DMS 273 (cell line): ENCODE measurements around the gene CPAMD8.
"Not testable (repeated sequence)": the region's sequence is repeated elsewhere in the genome, so short reads cannot be mapped to it uniquely, and the experiment has no call there.

Source experiments
- DNase-seq: peaks from one replicate; lab custom pipeline; 2025; ENCODE audit not compliant: unreplicated experiment; lab: John Stamatoyannopoulos, UW

Gene CPAMD8

DNA sequence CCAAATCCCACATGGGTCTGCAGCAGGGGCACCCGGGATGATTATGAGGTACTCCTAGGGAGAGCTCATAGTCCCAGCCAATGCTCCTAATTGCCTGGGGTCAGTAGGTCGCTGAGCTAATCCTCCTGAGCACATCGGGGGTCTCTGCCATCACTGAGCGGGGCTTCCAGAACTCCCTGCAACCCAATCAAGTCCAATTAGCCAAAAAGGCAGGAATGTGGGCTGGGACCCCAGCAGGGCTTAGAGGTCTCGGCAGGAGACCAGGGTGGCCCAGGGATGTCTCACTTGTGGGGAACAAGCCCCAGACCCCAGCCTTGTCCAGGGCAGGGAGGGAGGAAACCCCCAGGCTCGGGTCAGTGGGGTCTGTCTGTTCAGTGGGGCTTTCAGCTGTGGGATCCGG, 17.1 kb upstream of the CPAMD8 start:
- DNase-seq: no peak

DNA sequence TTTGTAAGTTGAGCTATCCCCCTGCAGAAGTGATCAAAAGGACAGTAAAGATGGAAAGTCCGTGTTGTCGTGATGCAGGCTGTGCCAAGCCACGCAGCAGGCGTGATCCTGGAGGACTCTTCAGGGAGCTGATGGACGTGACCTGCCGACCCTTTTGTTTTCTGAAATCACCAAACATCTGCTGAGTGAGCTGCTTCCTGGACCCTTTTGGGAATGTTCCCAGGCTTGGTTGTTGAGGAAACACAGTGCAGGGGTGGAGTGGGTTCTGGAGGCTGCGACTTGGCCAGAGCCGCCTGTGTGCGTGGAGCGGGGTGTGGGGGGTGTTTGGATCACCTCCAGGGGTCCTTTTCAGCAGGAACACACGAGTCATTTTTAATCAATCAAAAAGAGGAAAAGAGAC, 15.4 kb upstream of the CPAMD8 start:
- no peak for DNase-seq

DNA sequence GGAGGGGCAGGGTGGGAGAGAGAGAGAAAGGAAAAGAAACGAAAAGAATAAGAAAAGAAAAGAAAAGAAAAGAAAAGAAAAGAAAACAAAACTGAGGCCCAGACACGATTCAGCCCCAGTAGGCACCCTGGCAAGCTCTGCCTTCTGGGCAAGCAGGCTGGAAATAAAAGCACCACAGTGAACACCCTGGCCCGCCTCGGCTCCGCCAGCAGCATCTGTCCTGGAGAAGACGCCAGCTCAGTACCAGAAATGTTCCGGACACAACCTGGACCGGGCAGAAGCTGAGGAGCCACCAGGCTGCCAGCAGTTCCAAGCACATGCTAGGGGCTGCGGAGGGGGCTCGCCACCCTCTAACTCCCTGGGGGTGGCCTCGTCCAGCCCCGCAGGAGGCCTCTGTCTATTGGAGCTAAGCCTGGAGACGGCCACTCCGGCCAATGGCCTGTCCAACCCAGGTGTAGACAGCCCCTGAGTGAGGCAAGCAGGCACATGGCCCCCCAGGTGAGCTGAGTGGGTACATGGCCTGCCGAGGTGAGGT, 11.4 kb upstream of the CPAMD8 start:
- DNase-seq: peak; percentile 51

DNA sequence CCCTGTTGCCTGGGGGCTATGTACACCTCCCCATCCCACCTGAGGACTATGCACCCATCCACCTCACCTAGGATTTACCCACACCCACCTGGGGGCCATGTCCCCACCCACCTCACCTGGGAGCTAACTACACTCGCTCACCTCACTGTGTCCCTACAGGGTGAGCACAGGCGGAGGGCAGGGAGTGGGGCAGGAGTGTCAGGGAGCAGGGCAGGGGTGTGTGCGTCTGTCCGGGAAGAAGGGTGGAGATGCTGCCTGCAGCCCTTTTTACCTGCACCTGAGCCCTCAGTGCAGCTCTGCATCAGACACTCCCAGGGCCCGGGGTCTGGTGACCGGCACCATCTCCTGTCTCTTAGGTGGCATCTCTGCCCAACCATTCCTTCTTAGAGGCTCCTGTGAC, 10.6 kb upstream of the CPAMD8 start:
- DNase-seq: no peak

DNA sequence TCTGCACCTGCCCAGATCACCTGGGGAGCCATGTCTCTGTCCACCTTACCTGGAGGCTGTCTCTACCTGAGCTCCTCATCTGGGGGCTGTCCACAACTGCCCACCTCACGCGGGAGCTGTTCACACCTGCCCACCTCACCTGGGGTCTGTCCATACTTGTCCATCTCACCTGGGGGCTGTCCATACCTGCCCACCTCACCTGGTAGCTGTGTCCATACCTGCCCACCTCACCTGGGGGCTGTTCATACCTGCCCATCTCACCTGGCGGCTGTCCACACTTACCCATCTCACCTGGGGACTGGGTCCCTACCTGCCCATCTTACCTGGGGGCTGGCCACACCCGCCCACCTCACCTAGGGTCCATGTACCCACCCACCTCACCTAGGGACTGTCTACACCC, 10.0 kb upstream of the CPAMD8 start:
- no peak for DNase-seq

DNA sequence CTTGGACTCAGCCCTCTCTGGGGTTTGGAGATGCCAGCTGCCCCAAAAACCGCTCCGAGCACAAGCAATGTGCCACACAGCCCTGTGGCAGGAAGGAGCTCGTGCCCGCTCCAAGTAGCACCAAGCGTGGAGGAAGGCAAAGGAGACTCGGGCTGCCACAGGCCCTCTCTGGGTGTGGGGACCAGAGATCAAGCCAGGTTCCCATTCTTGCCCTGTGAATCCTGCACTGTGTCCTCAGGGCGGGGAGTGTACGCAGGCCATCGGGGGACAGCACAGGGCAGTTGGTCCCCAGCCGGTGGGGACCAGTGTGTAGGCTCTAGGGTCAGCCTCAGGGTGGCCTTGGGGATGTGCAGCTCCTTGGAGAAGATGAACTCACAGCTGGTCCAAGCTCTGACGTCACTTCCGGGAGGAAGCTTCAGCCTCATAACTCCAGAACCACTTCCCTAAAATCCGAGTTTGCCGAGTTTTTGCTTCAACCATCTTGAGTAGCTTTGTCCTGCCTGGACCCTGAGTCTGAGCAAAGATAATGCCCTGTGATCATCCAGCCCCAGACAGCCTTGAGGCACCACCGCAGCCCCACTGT, 9.3 kb upstream of the CPAMD8 start:
- no peak for DNase-seq

DNA sequence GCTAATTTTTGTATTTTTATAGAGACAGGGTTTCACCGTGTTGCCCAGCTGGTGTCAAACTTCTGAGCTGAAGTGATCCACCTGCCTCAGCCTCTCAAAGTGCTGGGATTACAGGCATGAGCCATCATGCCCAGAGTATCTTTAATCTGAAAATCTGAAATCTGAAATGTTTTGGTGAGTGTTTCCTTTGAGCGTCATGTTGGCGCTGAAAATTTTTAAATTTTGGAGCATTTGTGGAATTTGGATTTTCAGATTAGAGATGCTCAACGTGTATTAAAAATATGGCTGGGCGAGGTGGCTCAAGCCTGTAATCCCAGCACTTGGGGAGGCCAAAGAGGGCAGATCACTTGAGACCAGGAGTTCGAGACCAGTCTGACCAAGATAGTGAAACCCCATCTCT, 5.1 kb upstream of the CPAMD8 start:
- no peak for DNase-seq

DNA sequence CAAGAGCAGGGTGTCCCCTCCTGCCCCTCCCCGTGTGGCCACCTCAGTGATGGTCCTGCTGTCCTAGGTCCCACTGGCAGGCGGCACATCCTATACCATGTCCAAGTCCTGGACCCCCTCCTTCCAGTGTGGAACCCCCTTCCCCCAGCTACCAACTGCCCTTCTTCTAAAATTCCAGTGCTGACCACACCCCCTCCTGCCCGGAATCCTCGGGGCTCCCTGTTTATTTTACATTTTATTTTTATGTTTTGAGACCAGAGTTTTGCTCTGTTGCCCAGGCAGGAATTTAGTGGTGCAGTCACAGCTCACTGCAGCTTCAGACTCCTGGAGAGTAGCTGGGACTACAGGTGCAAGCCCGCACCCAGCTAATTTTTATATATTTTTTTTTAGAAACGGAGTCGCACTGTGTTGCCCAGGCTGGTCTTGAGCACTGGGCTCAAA, 945 bp upstream of the CPAMD8 start:
- DNase-seq: no peak

DNA sequence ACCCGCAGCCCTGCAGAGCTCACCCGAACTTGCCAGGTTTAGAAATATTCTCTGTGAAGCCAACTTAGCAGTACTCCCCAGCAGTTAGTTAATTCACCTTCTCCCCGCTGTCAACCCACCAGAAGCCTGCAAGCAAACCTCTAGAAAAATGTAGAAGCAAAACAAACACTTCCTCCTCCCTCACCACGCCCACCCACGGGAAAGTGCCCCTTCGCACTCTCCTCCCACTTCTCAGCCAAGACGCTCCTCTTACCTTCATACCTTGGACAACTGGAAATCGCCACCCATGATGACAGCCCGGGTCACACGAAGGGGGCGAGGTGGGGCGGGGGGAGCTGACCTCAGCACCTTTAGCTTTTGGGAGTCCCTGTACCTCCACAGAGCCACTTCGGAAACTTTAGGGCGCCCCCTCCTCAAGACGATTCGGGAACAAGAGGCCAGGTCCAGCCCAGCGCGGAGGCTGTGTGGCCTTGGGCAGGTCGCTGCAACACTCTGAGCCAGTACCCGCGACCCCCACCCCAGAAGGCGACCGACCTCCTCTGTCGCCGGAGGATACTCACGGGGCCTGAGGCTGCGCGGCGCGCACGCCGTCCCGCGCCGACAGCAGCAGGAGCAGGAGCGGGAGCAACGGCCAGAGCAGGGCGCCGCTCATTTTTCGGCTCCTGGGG, 485 bp downstream of the CPAMD8 start:
- DNase-seq: peak; percentile 24

DNA sequence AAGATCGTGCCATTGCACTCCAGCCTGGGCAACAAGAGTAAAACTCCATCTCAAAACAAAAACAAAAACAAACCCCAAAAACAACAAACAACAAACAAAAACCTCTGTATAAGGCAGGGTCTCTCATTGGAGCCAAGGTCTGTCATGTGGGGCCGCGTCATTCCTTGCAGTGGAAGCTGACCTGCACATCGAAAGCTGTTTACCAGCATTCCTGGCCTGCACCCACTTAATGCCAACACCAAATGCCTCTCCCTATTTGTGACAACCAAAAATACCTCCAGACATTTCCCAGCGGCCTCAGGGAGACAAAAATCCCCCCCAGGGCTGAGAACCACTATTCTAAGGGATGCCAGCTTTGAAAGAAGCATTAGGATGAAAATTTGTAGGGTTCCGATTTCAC, 1.2 kb downstream of the CPAMD8 start:
- DNase-seq: no peak

DNA sequence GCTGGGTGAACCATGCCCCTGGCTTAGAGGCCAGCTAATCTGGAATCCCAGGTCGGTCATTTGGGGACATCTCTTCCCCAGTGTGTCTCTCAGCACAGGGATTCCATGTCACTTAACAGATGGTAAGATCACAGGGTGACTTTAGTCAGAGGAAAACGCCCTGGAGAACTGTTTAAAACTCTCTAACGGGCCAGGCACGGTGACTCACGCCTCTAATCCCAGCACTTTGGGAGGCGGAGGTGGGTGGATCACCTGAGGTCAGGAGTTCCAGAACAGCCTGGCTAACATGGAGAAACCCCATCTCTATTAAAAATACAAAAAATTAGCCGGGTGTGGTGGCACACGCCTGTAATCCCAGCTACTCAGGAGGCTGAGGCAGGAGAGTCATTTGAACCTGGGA, 1.7 kb downstream of the CPAMD8 start:
- DNase-seq: not testable (repeated sequence)

DNA sequence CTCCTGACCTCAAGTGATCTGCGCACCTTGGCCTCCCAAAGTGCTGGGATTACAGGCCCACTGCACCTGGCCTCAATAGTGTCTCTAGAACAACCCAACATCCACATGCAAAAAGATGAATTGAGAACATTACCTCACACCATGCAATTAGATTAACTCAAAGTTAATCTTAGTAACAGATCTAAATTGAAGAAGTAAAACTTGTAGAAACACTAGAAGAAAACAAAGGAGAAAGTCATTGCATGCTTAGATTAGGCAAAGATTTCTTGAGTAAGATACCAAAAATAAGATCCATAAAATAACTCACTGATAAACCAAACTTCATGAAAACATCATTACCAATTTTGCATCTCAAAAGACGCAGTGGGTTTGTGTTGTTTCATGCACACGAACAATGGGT, 2.8 kb downstream of the CPAMD8 start:
- no peak for DNase-seq

DNA sequence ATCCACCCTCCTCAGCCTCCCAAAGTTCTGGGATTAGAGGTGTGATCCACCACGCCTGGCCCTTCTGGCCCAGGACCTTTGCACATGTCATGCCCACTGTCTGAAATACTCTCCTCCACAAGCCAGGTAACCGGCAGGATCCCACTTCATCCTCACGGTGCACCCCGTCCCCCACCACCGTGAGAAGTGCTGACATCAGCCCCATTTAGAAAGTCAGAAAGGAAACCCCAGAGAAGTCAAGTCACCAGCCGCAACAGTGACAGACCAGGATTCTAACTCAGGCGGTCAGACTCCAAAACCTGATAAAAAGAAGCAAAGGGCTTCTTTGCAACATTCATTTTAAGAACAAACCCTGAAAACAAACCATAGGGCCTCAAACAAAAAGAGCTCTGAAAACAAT, 3.9 kb downstream of the CPAMD8 start:
- no peak for DNase-seq

DNA sequence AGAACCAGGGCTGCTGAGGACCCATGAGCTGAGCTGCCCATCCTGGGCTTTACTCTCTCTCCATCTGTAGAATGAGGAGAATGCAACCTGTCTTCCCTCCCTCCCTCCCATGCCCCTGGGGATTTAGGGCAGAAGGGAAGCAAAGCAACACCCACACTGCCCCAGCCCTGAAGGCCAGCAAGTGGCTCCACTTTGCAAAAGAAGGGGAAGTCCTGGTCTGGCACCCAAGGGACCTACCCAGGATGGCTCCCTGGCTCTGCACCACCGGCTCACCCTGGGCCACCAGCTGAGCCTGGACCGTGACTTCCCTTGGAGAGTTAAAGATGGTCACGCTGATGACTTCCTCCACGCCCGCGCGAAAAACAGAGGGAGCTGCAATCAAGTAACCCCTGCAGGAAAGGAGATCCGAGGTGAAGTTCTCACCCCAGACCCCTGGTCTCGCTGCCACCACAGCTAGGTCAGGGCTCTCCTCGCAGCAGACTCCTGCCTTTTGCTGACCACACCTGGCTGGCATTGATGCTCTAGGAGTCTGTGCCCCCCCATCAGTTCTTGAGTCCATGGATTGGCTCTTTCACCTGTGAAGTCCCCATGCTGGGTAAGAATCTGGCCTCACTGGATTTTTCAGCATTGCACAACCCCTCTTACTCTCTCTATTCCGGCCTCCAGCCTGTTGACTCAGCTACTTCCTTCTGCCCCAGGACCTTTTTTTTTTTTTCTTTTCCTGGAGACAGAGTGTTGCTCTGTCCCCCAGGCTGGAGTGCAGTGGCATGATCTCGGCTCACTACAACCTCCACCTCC, 4.6 kb downstream of the CPAMD8 start:
- DNase-seq: no peak

DNA sequence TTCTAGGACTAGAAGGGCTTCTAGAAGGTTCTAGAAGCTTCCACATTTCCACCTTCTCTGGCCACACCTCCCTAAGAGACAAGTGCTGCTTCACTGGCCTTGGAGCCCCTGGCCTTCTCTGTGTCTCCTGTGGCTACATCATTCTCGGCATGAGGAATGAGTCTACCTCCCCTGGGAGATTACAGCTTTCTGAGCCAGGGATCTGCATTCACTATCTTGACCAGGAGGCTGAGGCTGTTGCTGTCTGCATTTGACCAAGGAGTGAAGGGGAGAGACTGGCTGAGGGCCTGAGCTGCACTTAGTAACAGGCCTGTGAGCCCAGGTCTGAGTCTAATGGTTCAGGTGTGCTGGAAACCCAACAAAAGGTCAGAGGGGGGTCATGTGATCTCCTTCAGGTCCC, 5.3 kb downstream of the CPAMD8 start:
- no peak for DNase-seq

DNA sequence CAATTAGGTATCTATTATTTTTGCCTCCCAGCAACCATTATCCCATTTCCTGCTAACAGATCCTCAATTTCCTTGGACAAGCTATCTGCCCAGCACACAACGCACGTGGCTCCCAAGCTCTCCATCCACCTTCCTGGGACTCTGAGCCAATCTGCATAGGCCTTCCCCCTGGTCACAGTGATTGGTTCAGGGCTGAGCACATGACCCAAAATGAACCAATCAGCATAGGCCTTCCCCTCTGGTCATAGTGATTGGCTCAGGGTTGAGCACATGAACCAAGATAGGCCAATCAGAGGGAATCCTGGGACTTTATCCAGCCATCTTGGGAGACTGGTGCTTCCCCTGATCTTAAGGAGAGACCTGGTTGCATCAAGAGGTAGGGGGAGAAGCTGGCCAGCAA, 5.8 kb downstream of the CPAMD8 start:
- DNase-seq: peak; percentile 21

DNA sequence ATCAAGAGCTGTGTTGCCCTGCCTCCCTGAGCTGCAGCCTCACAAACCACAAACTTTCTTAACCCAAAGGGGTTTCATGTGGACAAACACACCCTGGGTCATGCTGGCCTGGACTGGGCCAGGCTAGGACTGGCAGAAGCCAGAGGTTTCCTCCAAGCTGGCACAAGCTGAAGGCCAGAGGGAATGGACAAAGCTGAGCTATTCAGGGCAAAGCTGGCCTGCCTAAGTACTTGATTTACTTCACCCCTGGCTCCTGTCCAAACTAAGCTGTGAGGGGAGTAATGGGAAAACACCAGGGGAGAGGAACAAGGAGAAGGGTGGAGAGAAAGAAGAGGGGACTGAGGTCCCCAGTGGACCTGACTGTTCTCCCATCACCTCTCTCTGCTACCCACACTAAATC, 6.2 kb downstream of the CPAMD8 start:
- no peak for DNase-seq

DNA sequence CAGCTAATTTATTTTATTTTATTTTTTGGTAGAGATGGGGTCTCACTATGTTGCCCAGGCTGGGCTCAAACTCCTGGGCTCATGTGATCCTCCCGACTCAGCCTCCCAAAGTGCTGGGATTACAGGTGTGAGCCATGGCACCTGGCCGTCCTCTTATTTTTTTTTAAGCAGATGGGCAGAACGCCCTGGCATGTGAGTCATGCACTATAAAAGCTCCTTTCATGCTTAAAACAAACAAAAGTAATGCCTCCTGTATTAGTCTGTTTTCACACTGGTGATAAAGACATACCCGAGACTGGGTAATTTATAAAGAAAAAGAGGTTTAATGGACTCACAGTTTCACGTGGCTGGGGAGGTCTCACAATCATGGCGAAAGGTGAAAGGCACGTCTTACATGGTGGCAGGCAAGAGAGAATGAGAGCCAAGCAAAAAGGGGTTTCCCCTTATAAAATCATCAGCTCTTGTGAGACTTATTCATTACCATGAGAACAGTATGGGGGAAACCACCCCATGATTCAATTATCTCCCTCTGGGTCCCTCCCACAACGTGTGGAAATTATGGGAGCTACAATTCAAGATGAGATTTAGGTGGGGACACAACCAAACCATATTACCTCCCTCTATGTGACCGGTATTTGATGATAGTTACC, 12.3 kb downstream of the CPAMD8 start:
- DNase-seq: not testable (repeated sequence)

DNA sequence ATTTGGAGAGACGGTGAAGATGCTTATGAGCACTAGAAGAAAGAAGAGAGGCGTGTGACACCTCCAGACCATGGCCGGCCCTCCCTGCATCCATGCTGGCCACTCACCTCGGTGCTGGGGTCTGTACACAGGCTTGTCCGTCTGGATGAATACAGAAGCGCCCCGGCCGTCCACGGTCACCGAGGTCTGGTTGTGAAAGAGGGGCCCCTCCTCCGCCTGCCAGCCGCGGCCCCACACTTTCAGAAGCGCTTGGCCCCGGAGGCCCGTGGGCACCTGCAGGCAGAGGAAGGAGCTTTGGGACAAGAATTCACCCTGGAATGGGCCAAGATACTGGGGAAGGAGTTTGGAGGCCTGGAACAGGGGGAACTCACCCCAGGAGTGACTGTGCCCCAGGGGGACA, 15.1 kb downstream of the CPAMD8 start:
- DNase-seq: no peak

DNA sequence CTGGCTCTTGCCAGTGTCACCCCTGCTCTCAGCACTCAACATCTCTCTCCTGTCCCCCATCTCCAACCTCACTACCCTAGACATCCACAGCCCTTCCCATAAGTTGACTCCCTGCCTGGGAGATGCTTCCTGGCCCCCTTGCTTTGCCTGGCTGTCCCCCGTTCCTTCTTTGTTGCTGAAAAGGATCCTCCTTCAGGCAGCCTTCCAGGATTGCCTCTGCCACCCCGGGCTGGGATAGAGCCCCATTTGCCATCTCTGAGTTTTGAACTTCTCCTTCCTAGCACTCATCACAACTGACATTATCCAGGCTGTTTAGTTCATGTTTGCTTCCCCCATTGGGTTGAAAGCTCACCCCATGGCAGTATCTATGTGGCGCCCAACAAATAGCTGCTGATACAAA, 20.0 kb downstream of the CPAMD8 start:
- no peak for DNase-seq

DNA sequence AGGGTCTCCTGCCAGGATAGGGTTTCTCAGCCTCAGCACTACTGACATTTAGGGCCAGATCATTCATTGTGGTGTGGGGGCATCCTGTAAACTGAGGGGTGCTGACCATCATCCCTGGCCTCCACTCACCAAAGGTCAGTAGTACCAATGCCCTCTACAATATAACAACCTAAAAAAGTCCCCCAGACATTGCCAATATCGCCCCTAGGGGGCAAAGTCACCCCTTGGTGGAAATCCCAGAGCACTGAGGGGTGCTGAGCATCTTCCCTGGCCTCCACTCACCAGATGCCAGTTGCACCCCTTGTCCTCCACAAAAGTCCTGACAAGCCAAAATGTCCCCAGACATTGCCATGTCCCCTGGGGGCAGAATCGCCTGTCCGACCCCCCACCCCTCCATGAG, 21.6 kb downstream of the CPAMD8 start:
- no peak for DNase-seq

DNA sequence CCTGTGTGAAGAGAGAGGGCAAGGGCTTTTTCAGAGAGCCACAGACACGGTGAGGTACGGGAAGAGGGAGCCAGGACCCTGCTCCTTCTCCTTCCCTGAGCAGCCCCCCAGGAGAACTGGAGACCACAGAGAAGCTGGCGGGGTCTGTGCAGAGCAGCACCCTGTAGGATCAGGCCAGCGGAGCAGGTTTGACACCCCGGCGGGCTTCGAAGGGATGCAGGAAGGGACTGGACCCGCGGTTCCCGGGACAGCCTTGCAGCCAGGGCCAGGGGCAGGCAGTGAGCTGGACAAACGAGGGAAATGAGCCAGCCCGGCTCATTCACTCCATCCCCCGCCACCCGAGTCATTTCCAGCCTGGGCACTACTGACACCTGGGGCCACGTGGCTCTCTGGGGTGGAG, 22.2 kb downstream of the CPAMD8 start:
- no peak for DNase-seq
